NCI-H2107 (cell line): ENCODE results near the gene PICK1.

ENCODE experiments used
- DNase-seq: peaks from one replicate; lab custom pipeline; 2025; lab: John Stamatoyannopoulos, UW

The PICK1 gene

GRCh38 chr22:38088629-38089473 lies 31.6 kb downstream of the PICK1 start:
- no peak for DNase-seq

GRCh38 chr22:38089474-38089851 lies 32.3 kb downstream of the PICK1 start:
- DNase-seq: no peak

- DNase-seq: no peak
Observed at GRCh38 chr22:38097058-38097457, 39.9 kb downstream of the PICK1 start.

GRCh38 chr22:38097557-38098409 lies 40.6 kb downstream of the PICK1 start:
- no peak for DNase-seq

- DNase-seq: no peak
Observed at GRCh38 chr22:38098410-38099249, 41.4 kb downstream of the PICK1 start.

GRCh38 chr22:38103641-38104040 lies 46.4 kb downstream of the PICK1 start:
- DNase-seq: no peak

- no peak for DNase-seq
Observed at GRCh38 chr22:38104084-38104483, 46.9 kb downstream of the PICK1 start.

- no peak for DNase-seq
Observed at GRCh38 chr22:38106814-38107578, 49.8 kb downstream of the PICK1 start.

- no peak for DNase-seq
Observed at GRCh38 chr22:38107692-38108515, 50.7 kb downstream of the PICK1 start.

GRCh38 chr22:38108561-38109319 lies 51.5 kb downstream of the PICK1 start:
- DNase-seq: no peak

GRCh38 chr22:38109371-38110001 lies 52.3 kb downstream of the PICK1 start:
- DNase-seq: no peak

GRCh38 chr22:38110008-38110862 lies 53.0 kb downstream of the PICK1 start, which contains the start of gene BAIAP2L2:
TSS of gene BAIAP2L2 (minus strand) at chr22:38110684. CDS start at chr22:38110525, 159 bp downstream.
- DNase-seq: no peak

GRCh38 chr22:38110863-38111852 lies 54.0 kb downstream of the PICK1 start:
- DNase-seq: no peak

GRCh38 chr22:38111925-38112355 lies 54.7 kb downstream of the PICK1 start:
- DNase-seq: no peak

GRCh38 chr22:38112381-38112780 lies 55.2 kb downstream of the PICK1 start:
- DNase-seq: no peak

- DNase-seq: peak; percentile 22
Observed at GRCh38 chr22:38114484-38115398, 57.5 kb downstream of the PICK1 start.
